ENCODE results near the gene ZSWIM7.
A peak's percentile ranks its signal among the peaks of the same experiment; 100 is the strongest.

Gene ZSWIM7

DNA sequence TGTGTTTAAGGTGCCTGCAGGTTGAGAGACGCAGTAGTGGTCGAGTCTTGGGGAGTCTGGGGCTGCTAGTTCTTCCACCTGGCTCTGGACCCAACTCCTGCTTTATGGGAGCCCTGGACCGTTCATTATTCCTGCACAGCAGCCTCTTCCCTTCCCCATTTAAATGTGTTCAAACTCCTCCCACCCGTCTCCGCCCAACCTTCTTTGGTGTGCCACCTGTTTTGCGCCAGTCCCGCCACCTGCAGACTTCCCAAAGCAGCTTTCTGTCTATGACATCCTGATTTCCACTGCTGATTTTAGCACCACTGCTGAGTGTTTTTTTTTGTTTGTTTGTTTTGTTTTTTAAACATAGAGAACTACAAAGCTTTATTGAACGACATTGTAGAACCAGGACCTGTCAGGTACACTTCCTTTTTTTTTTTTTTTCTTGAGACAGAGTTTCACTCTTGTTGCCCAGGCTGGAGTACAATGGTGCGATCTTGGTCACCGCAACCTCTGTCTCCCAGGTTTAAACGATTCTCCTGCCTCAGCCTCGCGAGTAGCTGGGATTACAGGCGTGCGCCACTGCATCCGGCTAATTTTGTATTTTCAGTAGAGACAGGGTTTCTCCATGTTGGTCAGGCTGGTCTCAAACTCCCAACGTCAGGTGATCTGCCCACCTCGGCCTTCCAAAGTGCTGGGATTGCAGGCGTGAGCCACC lies 41.7 kb downstream of the ZSWIM7 start:
- H3K27ac Mint-ChIP-seq: no peak overlapping the region
- no peaks in the 10 kb centered on the region for H3K36me3 Mint-ChIP-seq (ENCODE audit: low read depth)
- H3K4me3 Mint-ChIP-seq: peak overlapping the region; percentile 58
- no peak for DNase-seq (ENCODE audit: low spot score)
- no peaks in the 10 kb centered on the region for H3K9me3 Mint-ChIP-seq
- peaks cover 34% of the 10 kb centered on the region for H3K4me1 Mint-ChIP-seq (ENCODE audit: low read depth)
- peaks cover 34% of the 10 kb centered on the region for H3K27me3 Mint-ChIP-seq (ENCODE audit: low read depth)

DNA sequence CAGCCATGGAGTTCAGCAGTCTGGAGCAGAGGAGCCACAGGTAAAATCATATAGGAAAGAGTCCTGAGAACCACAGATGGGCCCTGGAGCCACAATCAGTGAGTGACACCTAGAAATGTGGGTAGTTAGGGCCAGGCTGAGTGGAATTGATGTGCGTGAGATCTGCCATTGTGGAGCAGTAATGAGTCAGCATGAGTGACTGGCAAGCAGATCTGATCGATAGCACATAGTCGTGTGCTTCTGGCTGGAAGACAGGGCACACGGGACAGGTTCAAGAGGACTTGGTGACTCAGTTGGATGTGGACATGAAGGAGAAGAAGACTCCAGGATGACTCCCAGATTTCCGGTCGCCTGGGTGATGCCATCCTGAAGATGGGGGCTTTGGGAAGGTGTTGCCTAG lies 42.3 kb downstream of the ZSWIM7 start:
- peak overlapping the region; percentile 16 for H3K4me3 Mint-ChIP-seq
- H3K27me3 Mint-ChIP-seq (ENCODE audit: low read depth): peaks cover 36% of the 10 kb centered on the region
- peaks cover 34% of the 10 kb centered on the region for H3K4me1 Mint-ChIP-seq (ENCODE audit: low read depth)
- H3K27ac Mint-ChIP-seq: no peak overlapping the region
- no peaks in the 10 kb centered on the region for H3K36me3 Mint-ChIP-seq (ENCODE audit: low read depth)
- DNase-seq (ENCODE audit: low spot score): peak; percentile 73
- no peaks in the 10 kb centered on the region for H3K9me3 Mint-ChIP-seq

DNA sequence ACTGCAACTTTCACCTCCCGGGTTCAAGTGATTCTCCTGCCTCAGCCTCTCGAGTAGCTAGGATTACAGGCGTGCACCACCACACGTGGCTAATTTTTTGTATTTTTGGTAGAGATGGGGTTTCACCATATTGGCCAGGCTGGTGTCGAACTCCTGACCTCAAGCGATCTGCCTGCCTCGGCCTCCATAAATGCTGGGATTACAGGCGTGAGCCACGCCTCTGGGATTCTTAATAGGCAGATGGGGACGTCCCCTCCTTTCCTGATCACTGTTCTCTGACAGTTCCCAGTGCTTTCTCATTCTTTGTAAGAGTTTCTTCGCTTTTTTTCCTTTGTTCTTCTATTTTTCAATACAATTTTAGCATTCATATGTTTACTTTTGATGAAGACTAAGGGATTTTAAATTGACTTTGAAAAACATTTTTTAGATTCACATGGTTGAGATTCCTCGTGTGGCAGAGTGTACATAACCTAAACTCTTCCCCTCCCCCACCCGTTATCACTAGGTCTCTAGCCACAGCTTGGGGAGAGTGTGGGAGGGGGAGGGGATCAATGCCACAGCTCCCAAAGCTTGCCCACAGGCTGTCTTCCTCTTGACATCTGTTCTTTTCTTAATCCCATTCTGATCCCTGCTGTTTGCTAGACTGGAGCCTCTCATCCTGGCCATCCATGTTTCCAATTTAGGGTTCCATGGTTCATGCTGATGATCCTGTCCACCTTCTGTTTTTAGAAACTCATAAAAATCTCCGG lies 43.5 kb downstream of the ZSWIM7 start:
- H3K9me3 Mint-ChIP-seq: no peaks in the 10 kb centered on the region
- H3K27ac Mint-ChIP-seq: no peak overlapping the region
- H3K4me1 Mint-ChIP-seq (ENCODE audit: low read depth): peaks cover 34% of the 10 kb centered on the region
- H3K36me3 Mint-ChIP-seq (ENCODE audit: low read depth): no peaks in the 10 kb centered on the region
- H3K4me3 Mint-ChIP-seq: no peak overlapping the region
- H3K27me3 Mint-ChIP-seq (ENCODE audit: low read depth): peaks cover 32% of the 10 kb centered on the region
- DNase-seq (ENCODE audit: low spot score): no peak

DNA sequence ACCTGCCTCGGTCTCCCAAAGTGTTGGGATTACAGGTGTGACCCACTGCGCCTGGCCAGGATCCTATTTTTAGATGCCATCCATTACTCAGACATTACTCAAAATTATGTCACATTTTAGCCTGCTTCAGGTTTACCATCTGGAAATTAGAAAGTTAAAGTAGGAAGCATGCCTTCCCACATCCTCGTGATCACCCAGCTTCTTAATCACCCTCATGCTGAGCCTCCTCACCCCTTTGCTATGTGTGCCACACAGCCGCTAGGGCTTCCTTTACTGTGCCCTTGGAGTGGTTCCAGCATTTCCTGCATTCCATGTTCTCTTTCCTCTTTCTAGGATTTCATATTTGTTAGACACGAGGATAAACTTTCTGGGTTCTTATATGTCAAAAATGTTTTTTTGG lies 45.3 kb downstream of the ZSWIM7 start:
- no peak for DNase-seq (ENCODE audit: low spot score)
- peaks cover 35% of the 10 kb centered on the region for H3K27me3 Mint-ChIP-seq (ENCODE audit: low read depth)

DNA sequence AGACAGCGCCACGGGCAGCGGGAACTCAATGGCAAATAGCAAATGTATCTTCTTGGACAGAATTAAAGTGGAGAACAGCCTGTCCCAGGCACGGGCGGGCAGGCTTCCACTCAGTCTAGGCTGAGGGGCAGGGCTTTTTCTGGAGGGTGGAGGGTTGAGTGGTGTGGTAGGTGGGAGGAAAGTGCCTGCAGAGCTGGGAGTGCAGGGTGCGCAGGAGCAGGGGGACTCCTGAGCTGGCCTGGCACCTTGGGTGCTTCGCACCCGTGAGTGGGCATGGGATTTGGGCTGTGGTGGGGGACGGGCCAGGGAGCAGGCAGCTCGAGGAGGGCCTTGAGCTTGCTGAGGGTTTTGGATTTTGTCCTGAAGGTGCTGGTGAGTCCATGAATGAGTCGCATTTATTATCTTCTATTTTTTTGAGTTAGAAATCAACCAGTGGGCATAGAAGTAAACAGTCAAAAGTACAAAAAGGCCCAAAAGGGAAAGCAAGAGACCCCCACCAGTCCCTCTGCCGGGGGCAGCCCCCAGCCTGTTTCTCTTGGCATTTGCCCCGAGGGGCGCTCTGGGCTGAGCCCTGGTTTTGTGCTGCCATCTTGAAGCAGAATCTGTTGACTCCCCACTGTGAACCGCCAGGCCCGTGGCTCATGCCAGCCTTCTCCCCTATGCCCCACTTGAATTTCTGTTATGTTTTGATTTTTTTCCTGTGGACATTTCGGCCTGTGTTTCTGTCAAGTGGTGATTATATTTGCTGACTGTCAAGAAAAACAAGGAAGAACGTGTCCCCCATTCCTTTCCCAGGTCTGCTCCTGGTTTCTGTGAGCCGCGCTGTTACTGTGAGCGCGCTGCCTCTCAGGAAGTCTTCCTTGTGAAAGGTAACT lies 46.4 kb downstream of the ZSWIM7 start:
- no peaks in the 10 kb centered on the region for H3K36me3 Mint-ChIP-seq (ENCODE audit: low read depth)
- H3K27me3 Mint-ChIP-seq (ENCODE audit: low read depth): peaks cover 30% of the 10 kb centered on the region
- peaks cover 19% of the 10 kb centered on the region for H3K4me1 Mint-ChIP-seq (ENCODE audit: low read depth)
- H3K9me3 Mint-ChIP-seq: no peaks in the 10 kb centered on the region
- no peak for DNase-seq (ENCODE audit: low spot score)
- H3K27ac Mint-ChIP-seq: peak overlapping the region; percentile 23
- H3K4me3 Mint-ChIP-seq: no peak overlapping the region

More for the DNA sequence above, 45.3 kb downstream of the ZSWIM7 start:
- no peaks in the 10 kb centered on the region for H3K36me3 Mint-ChIP-seq (ENCODE audit: low read depth)
- H3K27ac Mint-ChIP-seq: no peak overlapping the region
- H3K9me3 Mint-ChIP-seq: no peaks in the 10 kb centered on the region
- peaks cover 29% of the 10 kb centered on the region for H3K4me1 Mint-ChIP-seq (ENCODE audit: low read depth)
- no peak overlapping the region for H3K4me3 Mint-ChIP-seq

DNA sequence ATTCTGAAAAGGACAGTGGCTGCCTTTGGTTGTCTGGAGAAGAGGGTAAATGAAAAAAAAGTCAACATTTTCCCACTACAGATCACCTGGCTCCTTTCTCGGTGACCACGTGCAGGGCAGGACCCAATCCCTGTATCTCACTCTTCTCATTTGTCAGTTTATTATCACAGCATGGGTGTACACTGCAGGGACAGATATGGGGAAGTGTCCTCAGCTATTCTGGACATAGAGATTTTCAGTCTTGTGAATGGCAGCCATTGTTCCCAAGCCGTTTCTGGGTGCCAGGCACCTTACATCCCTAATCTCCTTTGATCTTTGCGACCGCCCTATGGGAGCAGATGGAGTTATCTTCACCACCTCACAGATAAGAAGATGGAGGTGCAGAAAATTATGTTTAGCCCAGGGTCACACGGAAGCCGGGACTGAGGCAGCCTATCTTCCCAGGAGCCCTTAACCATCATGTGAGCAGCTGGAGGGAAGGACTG lies 47.4 kb downstream of the ZSWIM7 start:
- H3K4me1 Mint-ChIP-seq (ENCODE audit: low read depth): peaks cover 13% of the 10 kb centered on the region
- no peak for DNase-seq (ENCODE audit: low spot score)
- H3K9me3 Mint-ChIP-seq: no peaks in the 10 kb centered on the region
- no peak overlapping the region for H3K4me3 Mint-ChIP-seq
- H3K36me3 Mint-ChIP-seq (ENCODE audit: low read depth): no peaks in the 10 kb centered on the region
- H3K27me3 Mint-ChIP-seq (ENCODE audit: low read depth): peaks cover 30% of the 10 kb centered on the region
- H3K27ac Mint-ChIP-seq: no peak overlapping the region

DNA sequence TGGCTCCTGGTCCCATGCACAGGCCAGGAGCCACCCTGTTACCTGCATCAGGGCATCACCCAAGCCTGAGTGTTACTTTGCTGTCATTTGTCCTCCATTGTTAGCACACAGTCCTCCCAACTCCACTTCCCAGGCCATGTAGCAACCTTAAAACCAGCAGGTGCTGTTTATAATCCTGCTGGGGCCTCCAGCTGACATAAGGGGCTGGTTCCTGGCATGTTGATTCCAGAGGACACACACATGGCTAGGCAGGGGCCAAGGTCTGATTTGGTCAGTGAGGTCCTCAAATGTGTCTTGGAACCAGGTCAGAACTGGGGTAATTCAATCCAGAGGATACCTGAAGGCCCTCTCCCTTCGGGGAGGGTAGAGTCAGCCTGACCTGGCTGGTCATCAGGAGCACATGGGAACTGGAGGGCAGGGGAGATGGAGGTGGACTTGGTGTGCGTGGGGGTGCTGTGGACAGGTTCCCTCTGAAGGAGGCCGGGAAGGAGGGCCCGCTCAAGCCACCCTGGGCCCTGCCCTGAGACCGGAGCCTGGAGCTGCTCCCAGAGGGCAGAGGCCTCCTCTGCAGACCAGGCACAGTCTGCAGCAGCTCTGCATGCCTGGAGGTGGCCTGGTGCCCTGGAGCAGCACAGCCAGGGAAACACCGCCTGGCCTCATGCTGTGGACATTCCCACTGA lies 48.0 kb downstream of the ZSWIM7 start:
- Mint-ChIP-seq H3K4me1 (ENCODE audit: low read depth) (peaks cover 8% of the 10 kb centered on the region), H3K27me3 (ENCODE audit: low read depth) (peaks cover 32% of the 10 kb centered on the region), H3K27ac (no peak overlapping the region), H3K9me3 (no peaks in the 10 kb centered on the region), H3K36me3 (ENCODE audit: low read depth) (no peaks in the 10 kb centered on the region), H3K4me3 (no peak overlapping the region)
- DNase-seq (ENCODE audit: low spot score): no peak

DNA sequence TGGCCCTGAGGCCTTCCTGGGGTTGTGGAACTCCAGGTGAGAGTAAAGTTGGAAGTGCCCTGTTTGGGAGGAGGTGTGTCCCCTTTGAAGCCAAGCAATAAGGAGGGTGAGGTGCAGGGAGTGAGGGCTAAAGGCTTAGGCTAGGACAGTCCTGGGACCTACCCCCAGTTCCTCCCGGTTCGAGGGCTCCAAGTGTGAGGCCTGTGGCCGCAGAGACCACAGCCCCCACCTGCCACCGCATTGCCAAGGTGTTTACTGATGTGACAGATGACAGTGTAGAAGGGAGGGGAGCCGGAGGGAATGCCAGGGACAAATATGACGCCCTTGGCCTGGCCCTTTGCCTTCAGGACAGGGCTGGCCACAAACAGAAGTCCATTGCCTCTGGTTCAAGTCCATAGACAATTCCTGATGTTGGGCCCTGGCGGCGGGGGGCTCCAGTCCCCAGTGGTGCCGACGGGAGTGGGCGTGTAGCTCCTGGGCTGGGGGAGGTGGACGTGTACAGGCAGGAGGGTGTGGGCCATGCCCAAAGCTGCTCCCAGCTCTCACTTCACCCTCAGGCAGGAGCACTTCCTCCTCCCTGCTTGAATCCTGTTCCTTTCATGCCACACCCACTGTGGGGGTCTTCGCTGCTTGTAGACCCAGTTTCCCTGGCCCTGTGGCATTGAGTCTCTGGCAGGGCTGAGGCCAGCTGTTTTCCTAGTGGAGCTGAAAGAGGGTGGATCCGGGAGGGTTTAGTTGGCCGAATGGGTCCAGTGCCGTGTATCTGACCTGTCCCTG lies 51.3 kb downstream of the ZSWIM7 start:
- Mint-ChIP-seq H3K9me3 (no peaks in the 10 kb centered on the region), H3K4me1 (ENCODE audit: low read depth) (peaks cover 12% of the 10 kb centered on the region), H3K36me3 (ENCODE audit: low read depth) (no peaks in the 10 kb centered on the region), H3K27ac (no peak overlapping the region), H3K4me3 (no peak overlapping the region), H3K27me3 (ENCODE audit: low read depth) (peaks cover 30% of the 10 kb centered on the region)
- no peak for DNase-seq (ENCODE audit: low spot score)

DNA sequence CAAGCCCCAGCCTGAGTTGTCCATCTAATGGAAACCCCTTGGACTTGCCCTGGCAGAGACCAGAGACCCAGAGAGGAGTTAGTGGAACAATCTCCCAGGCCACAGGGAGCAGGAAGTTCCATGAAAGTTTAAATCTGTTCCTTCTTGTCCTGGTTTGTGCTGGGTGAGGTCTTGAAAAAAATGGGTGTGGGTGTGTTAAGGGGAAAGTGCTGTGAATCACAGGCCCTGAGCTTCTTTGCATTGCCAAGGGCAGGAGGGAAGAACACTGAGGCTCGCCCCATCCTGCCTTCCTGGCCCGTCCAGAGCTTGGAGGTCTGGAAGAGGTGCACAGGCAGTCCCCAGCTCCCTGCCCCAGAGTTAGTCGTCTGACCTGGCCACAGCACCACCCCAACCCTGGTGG lies 52.2 kb downstream of the ZSWIM7 start:
- Mint-ChIP-seq H3K27ac (no peak overlapping the region), H3K4me3 (no peak overlapping the region)

DNA sequence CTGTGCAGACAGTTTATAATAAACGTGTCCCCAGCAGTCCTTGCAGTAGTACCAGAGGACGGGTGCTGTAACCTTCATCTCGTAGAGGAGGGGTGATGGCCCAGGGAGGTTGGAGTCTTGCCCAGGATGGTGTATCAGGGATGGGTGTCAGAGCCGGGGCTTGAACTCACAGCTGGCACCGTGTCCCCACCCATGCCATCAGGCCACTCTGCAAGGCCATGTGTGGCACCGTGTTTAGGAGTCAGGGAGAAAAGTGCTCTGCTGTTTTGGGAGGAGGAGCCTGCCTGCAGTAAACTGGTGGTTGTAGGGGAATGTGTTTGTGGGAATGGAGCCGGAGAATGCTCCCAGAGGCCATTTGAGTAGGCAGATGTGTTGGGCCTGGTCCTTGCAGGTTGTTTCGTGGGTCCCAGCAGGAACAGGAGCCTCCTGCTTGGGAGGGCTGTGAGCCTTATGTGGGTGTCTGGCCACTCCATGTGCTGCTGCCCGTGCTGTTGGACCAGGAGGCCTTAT lies 52.8 kb downstream of the ZSWIM7 start:
- H3K36me3 Mint-ChIP-seq (ENCODE audit: low read depth): no peaks in the 10 kb centered on the region
- H3K27me3 Mint-ChIP-seq (ENCODE audit: low read depth): peaks cover 31% of the 10 kb centered on the region
- peaks cover 12% of the 10 kb centered on the region for H3K4me1 Mint-ChIP-seq (ENCODE audit: low read depth)
- no peaks in the 10 kb centered on the region for H3K9me3 Mint-ChIP-seq
- H3K4me3 Mint-ChIP-seq: peak overlapping the region; percentile 69
- no peak for DNase-seq (ENCODE audit: low spot score)
- no peak overlapping the region for H3K27ac Mint-ChIP-seq

More for the DNA sequence above, 52.2 kb downstream of the ZSWIM7 start:
- DNase-seq (ENCODE audit: low spot score): no peak
- Mint-ChIP-seq H3K9me3 (no peaks in the 10 kb centered on the region), H3K27me3 (ENCODE audit: low read depth) (peaks cover 27% of the 10 kb centered on the region), H3K4me1 (ENCODE audit: low read depth) (peaks cover 12% of the 10 kb centered on the region), H3K36me3 (ENCODE audit: low read depth) (no peaks in the 10 kb centered on the region)

DNA sequence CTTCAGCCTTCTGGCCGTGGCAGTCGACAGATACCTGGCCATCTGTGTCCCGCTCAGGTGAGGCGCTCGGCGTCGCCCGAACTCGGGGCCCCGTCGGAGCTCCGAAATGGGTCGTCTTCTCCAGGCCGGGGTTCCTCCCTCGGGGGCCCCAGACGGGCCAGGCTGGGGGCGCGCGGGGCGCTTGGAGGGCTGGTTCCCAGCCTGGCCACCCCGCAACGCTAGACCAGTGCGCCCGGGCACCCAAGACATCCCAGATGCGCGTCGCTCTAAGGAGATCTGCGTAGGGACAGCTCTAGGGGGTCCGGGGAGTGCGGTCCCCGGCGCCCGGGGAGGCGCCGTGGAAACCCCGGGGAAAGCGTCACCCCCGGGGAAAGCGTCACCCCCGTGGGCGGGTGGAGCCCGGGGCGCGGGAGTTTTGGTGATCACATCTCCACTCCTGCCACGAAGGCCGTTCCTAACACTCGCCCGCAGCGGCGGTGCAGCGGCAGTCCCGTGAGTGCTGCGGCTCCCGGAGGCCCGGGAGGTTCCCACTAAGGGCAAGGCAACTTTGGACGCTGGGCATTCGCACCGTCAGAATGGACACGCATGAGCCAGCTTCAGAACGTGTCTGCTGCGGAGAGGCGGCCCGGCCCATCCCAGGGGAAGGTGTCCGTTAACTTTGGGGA lies 53.8 kb downstream of the ZSWIM7 start:
- peak; percentile 37 for DNase-seq (ENCODE audit: low spot score)
- H3K27me3 Mint-ChIP-seq (ENCODE audit: low read depth): peaks cover 33% of the 10 kb centered on the region
- H3K27ac Mint-ChIP-seq: no peak overlapping the region
- no peaks in the 10 kb centered on the region for H3K9me3 Mint-ChIP-seq
- peak overlapping the region; percentile 79 for H3K4me3 Mint-ChIP-seq
- peaks cover 12% of the 10 kb centered on the region for H3K4me1 Mint-ChIP-seq (ENCODE audit: low read depth)
- no peaks in the 10 kb centered on the region for H3K36me3 Mint-ChIP-seq (ENCODE audit: low read depth)

DNA sequence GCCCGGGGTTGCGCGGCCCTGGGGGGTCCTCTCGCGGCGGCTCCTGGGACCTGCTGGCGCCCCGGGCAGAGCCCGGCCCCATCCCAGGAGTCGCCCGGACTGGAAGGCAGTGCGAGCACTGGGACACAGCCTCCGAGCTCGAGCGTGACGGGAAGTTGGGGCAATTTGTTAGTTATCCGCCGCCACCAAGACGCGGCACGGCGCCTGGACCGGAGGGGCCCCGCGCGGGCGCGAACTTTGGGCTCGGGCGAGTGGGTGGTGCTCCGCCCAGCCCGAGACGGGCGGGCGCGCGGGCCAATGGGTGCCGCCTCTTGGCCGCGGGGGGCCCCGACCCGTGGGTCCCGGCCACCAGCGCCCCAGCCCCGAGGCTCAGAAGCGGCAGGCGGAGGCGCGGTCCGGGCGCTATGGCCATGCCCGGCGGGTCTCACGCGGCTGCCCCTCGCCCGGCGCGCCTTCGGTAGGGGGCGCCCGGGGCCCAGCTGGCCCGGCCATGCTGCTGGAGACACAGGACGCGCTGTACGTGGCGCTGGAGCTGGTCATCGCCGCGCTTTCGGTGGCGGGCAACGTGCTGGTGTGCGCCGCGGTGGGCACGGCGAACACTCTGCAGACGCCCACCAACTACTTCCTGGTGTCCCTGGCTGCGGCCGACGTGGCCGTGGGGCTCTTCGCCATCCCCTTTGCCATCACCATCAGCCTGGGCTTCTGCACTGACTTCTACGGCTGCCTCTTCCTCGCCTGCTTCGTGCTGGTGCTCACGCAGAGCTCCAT lies 54.6 kb downstream of the ZSWIM7 start, which contains the start of gene ADORA2B:
Gene ADORA2B, plus strand, starts transcription at position 372 of the 768 bp plus-strand sequence. Its CDS starts 119 bp downstream, at position 491.
- H3K4me1 Mint-ChIP-seq (ENCODE audit: low read depth): peaks cover 12% of the 10 kb centered on the region
- H3K36me3 Mint-ChIP-seq (ENCODE audit: low read depth): no peaks in the 10 kb centered on the region
- peak; percentile 70 for DNase-seq (ENCODE audit: low spot score)
- peak within 1 kb of the TSS; percentile 63 for H3K27ac Mint-ChIP-seq
- peaks cover 34% of the 10 kb centered on the region for H3K27me3 Mint-ChIP-seq (ENCODE audit: low read depth)
- H3K4me3 Mint-ChIP-seq: peak within 1 kb of the TSS; percentile 89
- no peaks in the 10 kb centered on the region for H3K9me3 Mint-ChIP-seq

Measured in T-helper 2 cell treated with Interferon-gamma antibody and Interleukin-4, amounts not matched to agents 5 μg/mL and 100 μg/mL, for 36 hours (primary cell).